HL-60 (cell line): Measurements from ENCODE around the gene ZNF618.

Experiments used
- CTCF ChIP-seq: IDR thresholded peaks from one replicate; pipeline ENCODE4 v1.5.1; 2011; ENCODE audit warnings: low read length, control low read depth, inconsistent platforms; ENCODE audit not compliant: insufficient read depth
- POLR2AphosphoS5 ChIP-seq: IDR thresholded peaks from 2 replicates; pipeline ENCODE4 v1.6.1; 2012; ENCODE audit warnings: low read depth
- REST ChIP-seq: IDR thresholded peaks from 2 replicates; pipeline ENCODE4 v1.6.1; 2012; ENCODE audit warnings: low read depth; ENCODE audit not compliant: insufficient replicate concordance
- SPI1 ChIP-seq: IDR thresholded peaks from 2 replicates; pipeline ENCODE4 v1.6.1; 2012; ENCODE audit warnings: low read depth, mild to moderate bottlenecking, borderline replicate concordance

DNA sequence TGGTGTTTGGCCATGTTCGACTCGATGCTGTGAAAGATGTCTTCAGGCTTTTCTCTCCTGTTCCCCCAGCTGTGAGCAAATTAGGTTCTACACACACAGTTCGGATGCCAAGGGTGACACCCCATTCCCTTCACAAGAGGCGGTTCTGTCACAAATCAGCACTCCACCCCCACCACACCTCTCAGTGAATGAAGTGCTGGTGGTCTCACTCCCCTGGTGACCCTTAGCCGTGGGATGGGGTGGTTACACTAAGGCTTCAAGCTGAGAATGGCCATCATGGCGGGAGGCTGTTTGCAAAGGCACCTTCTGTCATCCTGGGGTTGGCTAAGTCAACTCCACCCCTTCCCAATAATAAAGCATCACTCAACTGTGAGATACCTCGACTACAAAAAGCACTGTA lies 175.6 kb downstream of the ZNF618 start:
- TF ChIP-seq POLR2AphosphoS5 (no peak), CTCF (no peak), SPI1 (no peak), REST (no peak)
